Measurements from ENCODE around the gene CORO2B. TPM values are rescaled to one million over a fixed set of nuclear protein-coding genes. Genes with fewer than 3 reads are reported as not detected.
A peak's percentile ranks its signal among the peaks of the same experiment; 100 is the strongest.

The CORO2B gene, protein sequence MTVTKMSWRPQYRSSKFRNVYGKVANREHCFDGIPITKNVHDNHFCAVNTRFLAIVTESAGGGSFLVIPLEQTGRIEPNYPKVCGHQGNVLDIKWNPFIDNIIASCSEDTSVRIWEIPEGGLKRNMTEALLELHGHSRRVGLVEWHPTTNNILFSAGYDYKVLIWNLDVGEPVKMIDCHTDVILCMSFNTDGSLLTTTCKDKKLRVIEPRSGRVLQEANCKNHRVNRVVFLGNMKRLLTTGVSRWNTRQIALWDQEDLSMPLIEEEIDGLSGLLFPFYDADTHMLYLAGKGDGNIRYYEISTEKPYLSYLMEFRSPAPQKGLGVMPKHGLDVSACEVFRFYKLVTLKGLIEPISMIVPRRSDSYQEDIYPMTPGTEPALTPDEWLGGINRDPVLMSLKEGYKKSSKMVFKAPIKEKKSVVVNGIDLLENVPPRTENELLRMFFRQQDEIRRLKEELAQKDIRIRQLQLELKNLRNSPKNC
- total RNA-seq (2022) = 0.14 and 0.15 TPM in 2 replicates
- percentile 8 among the genes with signal in this experiment for Bru-seq, nascent RNA
- percentile 6 among the genes with signal in this experiment for BruChase-seq, experiment 1, labeled RNA remaining after a 6-hour chase
- BruChase-seq, experiment 2, labeled RNA remaining after a 2-hour chase = percentile 7 among the genes with signal in this experiment
- long read RNA-seq = 0 reads

- no peak within 1 kb of the TSS for H3K27ac Mint-ChIP-seq (ENCODE audit: unreplicated experiment)
- CTCF ChIA-PET = no interaction called here
- no peaks in the 10 kb centered on the region for H3K9me3 Mint-ChIP-seq (ENCODE audit: low read depth, unreplicated experiment)
- H3K36me3 Mint-ChIP-seq (ENCODE audit: insufficient read depth, unreplicated experiment) = peaks cover 15% of the 10 kb centered on the region
- intact Hi-C loops (cut with micrococcal nuclease; ENCODE audit: unreplicated experiment) = no loop called here
- H3K27me3 Mint-ChIP-seq (ENCODE audit: unreplicated experiment) = peaks cover 70% of the 10 kb centered on the region
- peak within 1 kb of the TSS; percentile 72 for H3K4me3 Mint-ChIP-seq (ENCODE audit: low read depth, unreplicated experiment)
- no TSS peak for BruUV-seq (replicated peaks)
- peak; percentile 50 for DNase-seq
- TF ChIP-seq CTCF (IDR thresholded peaks at IDR 0.05; ENCODE audit: unreplicated experiment) = no peak
- H3K4me1 Mint-ChIP-seq (ENCODE audit: low read depth, unreplicated experiment) = peaks cover 14% of the 10 kb centered on the region
These were observed at the start of gene CORO2B for GRCh38 chr15:68578980-68579935. TSS of gene CORO2B (plus strand) at chr15:68578993. CDS start at chr15:68579263, 270 bp downstream.

DNA sequence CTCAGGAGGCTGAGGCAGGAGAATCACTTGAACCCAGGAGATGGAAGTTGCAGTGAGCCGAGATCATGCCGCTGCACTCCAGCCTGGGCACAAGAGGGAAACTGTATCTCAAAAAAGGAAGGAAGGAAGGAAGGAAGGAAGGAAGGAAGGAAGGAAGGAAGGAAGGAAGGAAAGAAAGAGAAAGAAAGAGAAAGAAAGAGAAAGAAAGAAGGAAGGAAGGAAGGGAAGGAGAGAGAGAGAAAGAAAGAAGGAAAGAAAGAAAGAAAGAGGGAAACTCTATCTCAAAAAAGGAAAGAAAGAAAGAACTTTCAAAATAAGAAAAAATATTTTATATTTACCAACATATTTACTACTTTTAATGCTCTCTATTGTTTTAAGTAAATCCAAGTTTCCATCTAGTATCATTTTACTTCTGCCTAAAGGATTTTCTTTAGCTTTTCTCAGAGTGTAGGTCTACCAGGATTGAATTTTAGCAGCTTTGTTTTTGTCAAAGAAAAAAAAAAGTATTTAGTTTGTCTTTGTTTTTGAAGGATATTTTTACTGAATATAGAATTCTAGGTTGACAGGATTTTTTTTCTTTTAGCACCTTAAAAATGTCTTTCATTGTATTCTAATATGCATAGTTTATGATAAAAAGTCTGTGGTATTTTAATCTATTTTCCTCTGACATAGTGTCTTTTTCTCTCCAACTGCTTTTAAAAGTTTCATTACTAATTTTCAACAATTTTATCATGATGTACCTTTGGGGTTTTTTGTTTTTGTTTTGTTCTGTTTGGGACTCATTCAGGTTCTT lies 47.2 kb upstream of the CORO2B start:
- CTCF ChIA-PET = no interaction called here
- peaks cover 11% of the 10 kb centered on the region for H3K4me1 Mint-ChIP-seq (ENCODE audit: low read depth, unreplicated experiment)
- no peak for DNase-seq
- TF ChIP-seq CTCF (IDR thresholded peaks at IDR 0.05; ENCODE audit: unreplicated experiment) = no peak
- H3K9me3 Mint-ChIP-seq (ENCODE audit: low read depth, unreplicated experiment) = no peaks in the 10 kb centered on the region
- no peak overlapping the region for H3K4me3 Mint-ChIP-seq (ENCODE audit: low read depth, unreplicated experiment)
- intact Hi-C loops (cut with micrococcal nuclease; ENCODE audit: unreplicated experiment) = no loop called here
- no peaks in the 10 kb centered on the region for H3K36me3 Mint-ChIP-seq (ENCODE audit: insufficient read depth, unreplicated experiment)
- H3K27ac Mint-ChIP-seq (ENCODE audit: unreplicated experiment) = no peak overlapping the region
- peaks cover 74% of the 10 kb centered on the region for H3K27me3 Mint-ChIP-seq (ENCODE audit: unreplicated experiment)
- BruUV-seq (replicated peaks) = no TSS peak

- BruUV-seq (replicated peaks) = no TSS peak
- H3K4me1 Mint-ChIP-seq (ENCODE audit: low read depth, unreplicated experiment) = no peaks in the 10 kb centered on the region
- no peaks in the 10 kb centered on the region for H3K36me3 Mint-ChIP-seq (ENCODE audit: insufficient read depth, unreplicated experiment)
- intact Hi-C loops (cut with micrococcal nuclease; ENCODE audit: unreplicated experiment) = loop anchor here (5.0 kb wide), 1 partner anchor 229 kb away; no protein-coding TSS in a partner anchor
- H3K9me3 Mint-ChIP-seq (ENCODE audit: low read depth, unreplicated experiment) = no peaks in the 10 kb centered on the region
- no peak for DNase-seq
- H3K27ac Mint-ChIP-seq (ENCODE audit: unreplicated experiment) = no peak overlapping the region
- no peak for TF ChIP-seq CTCF (IDR thresholded peaks at IDR 0.05; ENCODE audit: unreplicated experiment)
- peaks cover 51% of the 10 kb centered on the region for H3K27me3 Mint-ChIP-seq (ENCODE audit: unreplicated experiment)
- H3K4me3 Mint-ChIP-seq (ENCODE audit: low read depth, unreplicated experiment) = no peak overlapping the region
- CTCF ChIA-PET = interaction anchor here (1.1 kb wide), 1 partner anchor 230 kb away, joined by 3 read pairs; no protein-coding TSS in a partner anchor
These were observed 42.3 kb upstream of the CORO2B start for GRCh38 chr15:68536331-68537095.

Measured in Calu3 (cell line).